ENCODE measurements around the gene PLA1A. TPM values are rescaled to one million over a fixed set of nuclear protein-coding genes. Genes with fewer than 3 reads are reported as not detected.
"Not testable (repeated sequence)": the region's sequence is repeated elsewhere in the genome, so short reads cannot be mapped to it uniquely, and the experiment has no call there.

PLA1A gene
- total RNA-seq, 1 experiment from 2014 or later, result 0.75 TPM

DNA sequence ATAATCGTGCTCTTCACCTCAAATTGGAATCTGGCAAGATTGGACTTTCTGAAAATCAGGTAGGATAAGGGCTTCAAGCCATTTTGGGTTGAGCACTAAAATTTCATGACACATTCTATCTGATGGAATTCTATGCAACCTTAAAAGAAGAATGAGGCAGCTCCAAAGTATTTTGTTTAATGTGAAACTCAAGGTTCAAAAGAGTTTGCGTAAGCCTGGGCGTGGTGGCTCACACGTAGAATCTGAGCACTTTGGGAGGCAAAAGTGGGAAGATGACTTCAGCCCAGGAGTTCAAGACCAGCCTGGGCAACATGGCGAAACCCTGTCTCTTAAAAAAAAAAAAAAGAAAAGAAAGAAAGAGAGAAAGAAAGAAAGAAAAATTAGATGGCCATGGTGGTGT, 3.6 kb upstream of the PLA1A start:
- H3K9me3 ChIP-seq, result no peaks in the 10 kb centered on the region
- Mint-ChIP-seq H3K27ac (ENCODE audit: unreplicated experiment) (no peak overlapping the region), H3K27me3 (ENCODE audit: insufficient read depth, unreplicated experiment) (peaks cover 2% of the 10 kb centered on the region), H3K4me3 (ENCODE audit: unreplicated experiment) (no peak overlapping the region), H3K36me3 (ENCODE audit: insufficient read depth, unreplicated experiment) (no peaks in the 10 kb centered on the region), H3K9me3 (ENCODE audit: unreplicated experiment) (peaks cover 14% of the 10 kb centered on the region), H3K4me1 (ENCODE audit: low read depth, unreplicated experiment) (no peaks in the 10 kb centered on the region)
- DNase-seq, result no peak
- no TSS peak for BruUV-seq (replicated peaks)
- no peaks in the 10 kb centered on the region for H3K27me3 ChIP-seq (replicated peaks; ENCODE audit: control insufficient read depth, insufficient read depth, low read length)
- no peak overlapping the region for H3K4me3 ChIP-seq (ENCODE audit: low read depth, low read length)
- TF ChIP-seq, protein P1, sequence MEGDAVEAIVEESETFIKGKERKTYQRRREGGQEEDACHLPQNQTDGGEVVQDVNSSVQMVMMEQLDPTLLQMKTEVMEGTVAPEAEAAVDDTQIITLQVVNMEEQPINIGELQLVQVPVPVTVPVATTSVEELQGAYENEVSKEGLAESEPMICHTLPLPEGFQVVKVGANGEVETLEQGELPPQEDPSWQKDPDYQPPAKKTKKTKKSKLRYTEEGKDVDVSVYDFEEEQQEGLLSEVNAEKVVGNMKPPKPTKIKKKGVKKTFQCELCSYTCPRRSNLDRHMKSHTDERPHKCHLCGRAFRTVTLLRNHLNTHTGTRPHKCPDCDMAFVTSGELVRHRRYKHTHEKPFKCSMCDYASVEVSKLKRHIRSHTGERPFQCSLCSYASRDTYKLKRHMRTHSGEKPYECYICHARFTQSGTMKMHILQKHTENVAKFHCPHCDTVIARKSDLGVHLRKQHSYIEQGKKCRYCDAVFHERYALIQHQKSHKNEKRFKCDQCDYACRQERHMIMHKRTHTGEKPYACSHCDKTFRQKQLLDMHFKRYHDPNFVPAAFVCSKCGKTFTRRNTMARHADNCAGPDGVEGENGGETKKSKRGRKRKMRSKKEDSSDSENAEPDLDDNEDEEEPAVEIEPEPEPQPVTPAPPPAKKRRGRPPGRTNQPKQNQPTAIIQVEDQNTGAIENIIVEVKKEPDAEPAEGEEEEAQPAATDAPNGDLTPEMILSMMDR (IDR thresholded peaks at IDR 0.05; ENCODE audit: insufficient read depth in 1 of 2, low read depth in 1 of 2, low read length in 1 of 2, severe bottlenecking in 1 of 2, unreplicated experiment in 1 of 2), result no peak
- CTCF ChIA-PET, result no interaction called here
- POLR2A ChIA-PET, result no interaction called here
- intact Hi-C loops (cut with micrococcal nuclease; ENCODE audit: unreplicated experiment), result no loop called here
- peaks cover 7% of the 10 kb centered on the region; the same call in 1 of the 2 replicates for H3K4me1 ChIP-seq
- no peaks in the 10 kb centered on the region for H3K36me3 ChIP-seq (ENCODE audit: control insufficient read depth, insufficient read depth, low read length)

DNA sequence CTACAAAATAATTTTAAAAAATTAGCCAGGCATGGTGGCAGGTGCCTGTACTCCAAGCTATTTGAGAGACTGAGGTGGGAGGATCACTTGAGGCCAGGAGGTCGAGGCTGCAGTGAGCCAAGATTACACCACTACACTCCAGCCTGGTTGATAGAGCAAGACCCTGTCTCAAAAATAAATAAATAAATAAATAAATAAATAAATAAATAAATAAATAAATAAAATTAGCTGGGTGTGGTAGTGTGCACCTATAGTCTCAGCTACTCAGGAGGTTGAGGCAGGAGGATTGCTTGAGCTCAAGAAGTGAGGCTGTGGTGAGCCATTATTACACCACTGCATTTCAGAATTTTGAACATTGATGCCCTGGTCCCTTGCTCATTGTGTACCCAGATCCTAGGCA, 2.8 kb upstream of the PLA1A start:
- BruUV-seq (replicated peaks); H3K27me3 Mint-ChIP-seq (ENCODE audit: insufficient read depth, unreplicated experiment); H3K4me3 ChIP-seq (ENCODE audit: low read depth, low read length); H3K27me3 ChIP-seq (replicated peaks; ENCODE audit: control insufficient read depth, insufficient read depth, low read length); intact Hi-C loops (cut with micrococcal nuclease; ENCODE audit: unreplicated experiment); H3K36me3 ChIP-seq (ENCODE audit: control insufficient read depth, insufficient read depth, low read length); H3K27ac Mint-ChIP-seq (ENCODE audit: unreplicated experiment); H3K4me3 Mint-ChIP-seq (ENCODE audit: unreplicated experiment); H3K4me1 ChIP-seq; POLR2A ChIA-PET; H3K4me1 Mint-ChIP-seq (ENCODE audit: low read depth, unreplicated experiment); H3K36me3 Mint-ChIP-seq (ENCODE audit: insufficient read depth, unreplicated experiment); CTCF ChIA-PET; H3K9me3 Mint-ChIP-seq (ENCODE audit: unreplicated experiment); H3K9me3 ChIP-seq; DNase-seq: not testable (repeated sequence)

DNA sequence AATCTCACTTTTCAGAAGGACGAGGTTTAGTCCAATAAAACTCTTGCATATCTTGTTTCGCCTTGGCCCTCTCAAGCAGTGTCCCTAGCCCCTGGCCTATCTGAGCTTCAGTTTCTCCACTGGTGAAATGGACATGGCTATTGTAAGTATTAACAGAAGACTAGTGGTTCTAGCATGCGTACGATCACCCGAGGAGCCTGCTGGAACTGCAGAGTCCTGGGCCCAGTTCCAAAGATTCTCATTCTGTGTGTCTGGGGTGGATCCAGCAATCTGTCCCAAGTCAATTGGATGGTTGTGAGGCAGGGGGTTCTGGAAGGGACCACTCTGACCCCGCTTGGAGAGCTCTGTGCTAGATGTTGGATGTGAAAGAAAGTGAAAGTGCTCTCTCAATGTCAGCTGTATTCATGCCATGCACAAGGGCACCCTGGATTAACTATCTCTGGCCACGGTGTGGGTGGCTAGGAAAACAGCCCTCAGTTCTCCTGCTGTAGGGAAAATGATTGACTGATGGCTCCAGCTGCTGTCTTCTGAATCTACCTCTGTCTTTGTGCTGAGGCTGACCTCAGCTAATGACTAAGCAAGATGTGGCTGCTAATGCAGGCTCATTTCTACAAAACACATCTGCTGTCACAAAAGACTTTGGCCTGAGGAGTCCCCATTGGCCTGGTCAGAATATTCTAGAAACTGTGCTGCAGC, 1.9 kb upstream of the PLA1A start:
- Mint-ChIP-seq H3K36me3 (ENCODE audit: insufficient read depth, unreplicated experiment) (no peaks in the 10 kb centered on the region), H3K27me3 (ENCODE audit: insufficient read depth, unreplicated experiment) (no peaks in the 10 kb centered on the region), H3K4me1 (ENCODE audit: low read depth, unreplicated experiment) (no peaks in the 10 kb centered on the region), H3K4me3 (ENCODE audit: unreplicated experiment) (no peak overlapping the region), H3K27ac (ENCODE audit: unreplicated experiment) (no peak overlapping the region), H3K9me3 (ENCODE audit: unreplicated experiment) (no peaks in the 10 kb centered on the region)
- Histone ChIP-seq H3K4me1 (peaks cover 7% of the 10 kb centered on the region; the same call in 1 of the 2 replicates), H3K4me3 (ENCODE audit: low read depth, low read length) (no peak overlapping the region), H3K9me3 (no peaks in the 10 kb centered on the region), H3K36me3 (ENCODE audit: control insufficient read depth, insufficient read depth, low read length) (no peaks in the 10 kb centered on the region), H3K27me3 (replicated peaks; ENCODE audit: control insufficient read depth, insufficient read depth, low read length) (no peaks in the 10 kb centered on the region)
- ChIA-PET CTCF (no interaction called here), POLR2A (no interaction called here)
- no peak for DNase-seq
- TF ChIP-seq, protein P1 (IDR thresholded peaks at IDR 0.05; ENCODE audit: insufficient read depth in 1 of 2, low read depth in 1 of 2, low read length in 1 of 2, severe bottlenecking in 1 of 2, unreplicated experiment in 1 of 2), result no peak
- intact Hi-C loops (cut with micrococcal nuclease; ENCODE audit: unreplicated experiment), result no loop called here
- no TSS peak for BruUV-seq (replicated peaks)

Measured in Caco-2 (cell line).